ENCODE results near the gene SUPT7L.

DNA sequence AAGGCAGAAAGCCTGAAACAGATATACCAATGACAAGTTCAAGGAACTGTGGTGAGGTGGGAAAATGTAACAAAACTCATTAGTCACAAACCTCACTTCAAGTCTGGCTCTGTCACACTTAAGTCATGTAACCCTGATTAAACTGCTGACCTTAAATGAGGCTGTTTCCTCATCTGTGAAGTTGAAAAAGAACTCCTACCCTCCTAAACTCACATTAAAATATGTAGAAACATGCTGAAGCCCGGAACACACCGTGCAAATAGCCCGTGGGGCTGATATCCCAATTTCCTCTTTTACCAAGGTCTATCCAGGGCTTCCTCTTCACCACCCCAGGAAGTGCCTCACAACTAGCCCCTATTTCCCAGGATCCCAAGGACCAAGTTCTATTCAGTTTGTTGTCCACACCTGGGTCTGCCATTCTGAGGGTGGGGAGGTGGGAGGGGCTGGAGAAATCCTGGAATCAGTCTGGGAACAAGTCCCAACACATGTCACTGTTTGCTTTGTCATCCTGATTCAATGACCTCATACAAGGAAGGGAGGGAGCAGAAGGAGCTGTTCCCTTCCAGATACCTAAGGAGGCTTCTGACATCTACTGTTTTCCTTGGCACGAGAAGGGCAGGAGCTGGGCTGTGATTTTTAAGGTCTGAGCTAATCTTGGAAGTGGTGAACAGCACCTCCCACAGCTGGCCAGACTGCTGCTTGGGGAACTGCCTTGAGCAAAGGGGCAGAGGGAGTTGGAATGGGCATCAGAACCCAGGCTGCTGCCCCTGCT lies 42.6 kb upstream of the SUPT7L start:
- TF ChIP-seq, protein P1, sequence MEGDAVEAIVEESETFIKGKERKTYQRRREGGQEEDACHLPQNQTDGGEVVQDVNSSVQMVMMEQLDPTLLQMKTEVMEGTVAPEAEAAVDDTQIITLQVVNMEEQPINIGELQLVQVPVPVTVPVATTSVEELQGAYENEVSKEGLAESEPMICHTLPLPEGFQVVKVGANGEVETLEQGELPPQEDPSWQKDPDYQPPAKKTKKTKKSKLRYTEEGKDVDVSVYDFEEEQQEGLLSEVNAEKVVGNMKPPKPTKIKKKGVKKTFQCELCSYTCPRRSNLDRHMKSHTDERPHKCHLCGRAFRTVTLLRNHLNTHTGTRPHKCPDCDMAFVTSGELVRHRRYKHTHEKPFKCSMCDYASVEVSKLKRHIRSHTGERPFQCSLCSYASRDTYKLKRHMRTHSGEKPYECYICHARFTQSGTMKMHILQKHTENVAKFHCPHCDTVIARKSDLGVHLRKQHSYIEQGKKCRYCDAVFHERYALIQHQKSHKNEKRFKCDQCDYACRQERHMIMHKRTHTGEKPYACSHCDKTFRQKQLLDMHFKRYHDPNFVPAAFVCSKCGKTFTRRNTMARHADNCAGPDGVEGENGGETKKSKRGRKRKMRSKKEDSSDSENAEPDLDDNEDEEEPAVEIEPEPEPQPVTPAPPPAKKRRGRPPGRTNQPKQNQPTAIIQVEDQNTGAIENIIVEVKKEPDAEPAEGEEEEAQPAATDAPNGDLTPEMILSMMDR (IDR thresholded peaks at IDR 0.05; ENCODE audit: low read length) = no peak
- TF ChIP-seq EZH2 (IDR thresholded peaks at IDR 0.05; ENCODE audit: borderline replicate concordance, low read length) = no peak
